Measurements from ENCODE around the gene TBC1D4. TPM values are rescaled to one million over a fixed set of nuclear protein-coding genes. Genes with fewer than 3 reads are reported as not detected.

TBC1D4 gene
- total and polyA plus RNA-seq, 9 donors = 14.3 to 24.0 (median 20.3) TPM

GRCh38 chr13:75375329-75375728 is 106.6 kb downstream of the TBC1D4 start:
- H3K4me3 ChIP-seq (ENCODE audit: low read length) = no peak overlapping the region
- no peak overlapping the region for H3K27ac ChIP-seq (ENCODE audit: low read length)
- no peaks in the 10 kb centered on the region for H3K36me3 ChIP-seq (ENCODE audit: control insufficient read depth, insufficient read depth, low read length)
- no peaks in the 10 kb centered on the region for H3K4me1 ChIP-seq (ENCODE audit: control insufficient read depth, insufficient read depth, low read length)
- no CpG with 5 or more reads among the region's 2 CpGs for WGBS (ENCODE audit: insufficient coverage)
- H3K9me3 ChIP-seq (replicated peaks; ENCODE audit: control insufficient read depth, low read depth, low read length) = no peaks in the 10 kb centered on the region
- H3K27me3 ChIP-seq (ENCODE audit: control insufficient read depth, insufficient read depth, low read length) = no peaks in the 10 kb centered on the region
- no peak for DNase-seq

- H3K4me3 ChIP-seq (ENCODE audit: low read length) = no peak overlapping the region
- WGBS (ENCODE audit: insufficient coverage) = 77% methylated on average over 4 of the region's 5 CpGs
- no peak for DNase-seq
- H3K27ac ChIP-seq (ENCODE audit: low read length) = no peak overlapping the region
- no peaks in the 10 kb centered on the region for H3K36me3 ChIP-seq (ENCODE audit: control insufficient read depth, insufficient read depth, low read length)
- no peaks in the 10 kb centered on the region for H3K9me3 ChIP-seq (replicated peaks; ENCODE audit: control insufficient read depth, low read depth, low read length)
- no peaks in the 10 kb centered on the region for H3K27me3 ChIP-seq (ENCODE audit: control insufficient read depth, insufficient read depth, low read length)
- no peaks in the 10 kb centered on the region for H3K4me1 ChIP-seq (ENCODE audit: control insufficient read depth, insufficient read depth, low read length)
Measured at GRCh38 chr13:75373988-75374387, 108.0 kb downstream of the TBC1D4 start.

GRCh38 chr13:75372923-75373841 is 108.8 kb downstream of the TBC1D4 start:
- Histone ChIP-seq H3K4me1 (ENCODE audit: control insufficient read depth, insufficient read depth, low read length) (peaks cover 2% of the 10 kb centered on the region), H3K27ac (ENCODE audit: low read length) (no peak overlapping the region), H3K9me3 (replicated peaks; ENCODE audit: control insufficient read depth, low read depth, low read length) (no peaks in the 10 kb centered on the region), H3K36me3 (ENCODE audit: control insufficient read depth, insufficient read depth, low read length) (no peaks in the 10 kb centered on the region), H3K27me3 (ENCODE audit: control insufficient read depth, insufficient read depth, low read length) (no peaks in the 10 kb centered on the region), H3K4me3 (ENCODE audit: low read length) (no peak overlapping the region)
- WGBS (ENCODE audit: insufficient coverage) = 72% methylated on average over 7 of the region's 13 CpGs
- no peak for DNase-seq

- no peak overlapping the region for H3K4me3 ChIP-seq (ENCODE audit: low read length)
- no peaks in the 10 kb centered on the region for H3K36me3 ChIP-seq (ENCODE audit: control insufficient read depth, insufficient read depth, low read length)
- no peaks in the 10 kb centered on the region for H3K9me3 ChIP-seq (replicated peaks; ENCODE audit: control insufficient read depth, low read depth, low read length)
- H3K4me1 ChIP-seq (ENCODE audit: control insufficient read depth, insufficient read depth, low read length) = peaks cover 2% of the 10 kb centered on the region
- H3K27me3 ChIP-seq (ENCODE audit: control insufficient read depth, insufficient read depth, low read length) = no peaks in the 10 kb centered on the region
- no CpG with 5 or more reads among the region's 1 CpG for WGBS (ENCODE audit: insufficient coverage)
- DNase-seq = peak; percentile 82
- no peak overlapping the region for H3K27ac ChIP-seq (ENCODE audit: low read length)
Measured at GRCh38 chr13:75372517-75372916, 109.5 kb downstream of the TBC1D4 start.

- no peak overlapping the region for H3K27ac ChIP-seq (ENCODE audit: low read length)
- no peak for DNase-seq
- peaks cover 2% of the 10 kb centered on the region for H3K4me1 ChIP-seq (ENCODE audit: control insufficient read depth, insufficient read depth, low read length)
- no peak overlapping the region for H3K4me3 ChIP-seq (ENCODE audit: low read length)
- H3K36me3 ChIP-seq (ENCODE audit: control insufficient read depth, insufficient read depth, low read length) = no peaks in the 10 kb centered on the region
- H3K27me3 ChIP-seq (ENCODE audit: control insufficient read depth, insufficient read depth, low read length) = no peaks in the 10 kb centered on the region
- no peaks in the 10 kb centered on the region for H3K9me3 ChIP-seq (replicated peaks; ENCODE audit: control insufficient read depth, low read depth, low read length)
Measured at GRCh38 chr13:75371203-75371602, 110.8 kb downstream of the TBC1D4 start.

GRCh38 chr13:75370774-75371173 is 111.2 kb downstream of the TBC1D4 start:
- no peaks in the 10 kb centered on the region for H3K9me3 ChIP-seq (replicated peaks; ENCODE audit: control insufficient read depth, low read depth, low read length)
- no peaks in the 10 kb centered on the region for H3K36me3 ChIP-seq (ENCODE audit: control insufficient read depth, insufficient read depth, low read length)
- no peaks in the 10 kb centered on the region for H3K27me3 ChIP-seq (ENCODE audit: control insufficient read depth, insufficient read depth, low read length)
- 100% methylated on average over 1 of the region's 1 CpG for WGBS (ENCODE audit: insufficient coverage)
- peaks cover 4% of the 10 kb centered on the region for H3K4me1 ChIP-seq (ENCODE audit: control insufficient read depth, insufficient read depth, low read length)
- DNase-seq = no peak
- no peak overlapping the region for H3K4me3 ChIP-seq (ENCODE audit: low read length)
- no peak overlapping the region for H3K27ac ChIP-seq (ENCODE audit: low read length)

GRCh38 chr13:75369981-75370380 is 112.0 kb downstream of the TBC1D4 start:
- no peaks in the 10 kb centered on the region for H3K36me3 ChIP-seq (ENCODE audit: control insufficient read depth, insufficient read depth, low read length)
- no peak for DNase-seq
- no peaks in the 10 kb centered on the region for H3K27me3 ChIP-seq (ENCODE audit: control insufficient read depth, insufficient read depth, low read length)
- H3K27ac ChIP-seq (ENCODE audit: low read length) = no peak overlapping the region
- H3K4me1 ChIP-seq (ENCODE audit: control insufficient read depth, insufficient read depth, low read length) = peaks cover 5% of the 10 kb centered on the region
- 89% methylated on average over 3 of the region's 3 CpGs for WGBS (ENCODE audit: insufficient coverage)
- H3K9me3 ChIP-seq (replicated peaks; ENCODE audit: control insufficient read depth, low read depth, low read length) = no peaks in the 10 kb centered on the region
- no peak overlapping the region for H3K4me3 ChIP-seq (ENCODE audit: low read length)

- H3K4me3 ChIP-seq (ENCODE audit: low read length) = no peak overlapping the region
- no peaks in the 10 kb centered on the region for H3K27me3 ChIP-seq (ENCODE audit: control insufficient read depth, insufficient read depth, low read length)
- peak; percentile 67 for DNase-seq
- WGBS (ENCODE audit: insufficient coverage) = 25% methylated on average over 1 of the region's 3 CpGs
- no peaks in the 10 kb centered on the region for H3K9me3 ChIP-seq (replicated peaks; ENCODE audit: control insufficient read depth, low read depth, low read length)
- H3K27ac ChIP-seq (ENCODE audit: low read length) = no peak overlapping the region
- no peaks in the 10 kb centered on the region for H3K36me3 ChIP-seq (ENCODE audit: control insufficient read depth, insufficient read depth, low read length)
- peaks cover 5% of the 10 kb centered on the region for H3K4me1 ChIP-seq (ENCODE audit: control insufficient read depth, insufficient read depth, low read length)
Measured at GRCh38 chr13:75368167-75368566, 113.8 kb downstream of the TBC1D4 start.

GRCh38 chr13:75366380-75367280 is 115.3 kb downstream of the TBC1D4 start:
- H3K27ac ChIP-seq (ENCODE audit: low read length) = no peak overlapping the region
- H3K4me3 ChIP-seq (ENCODE audit: low read length) = no peak overlapping the region
- no peaks in the 10 kb centered on the region for H3K9me3 ChIP-seq (replicated peaks; ENCODE audit: control insufficient read depth, low read depth, low read length)
- H3K4me1 ChIP-seq (ENCODE audit: control insufficient read depth, insufficient read depth, low read length) = peaks cover 5% of the 10 kb centered on the region
- H3K36me3 ChIP-seq (ENCODE audit: control insufficient read depth, insufficient read depth, low read length) = peaks cover 5% of the 10 kb centered on the region
- no peak for DNase-seq
- no CpG with 5 or more reads among the region's 3 CpGs for WGBS (ENCODE audit: insufficient coverage)
- H3K27me3 ChIP-seq (ENCODE audit: control insufficient read depth, insufficient read depth, low read length) = no peaks in the 10 kb centered on the region

GRCh38 chr13:75365724-75366173 is 116.2 kb downstream of the TBC1D4 start:
- Histone ChIP-seq H3K4me1 (ENCODE audit: control insufficient read depth, insufficient read depth, low read length) (peaks cover 5% of the 10 kb centered on the region), H3K9me3 (replicated peaks; ENCODE audit: control insufficient read depth, low read depth, low read length) (no peaks in the 10 kb centered on the region), H3K27ac (ENCODE audit: low read length) (no peak overlapping the region), H3K4me3 (ENCODE audit: low read length) (no peak overlapping the region), H3K36me3 (ENCODE audit: control insufficient read depth, insufficient read depth, low read length) (peaks cover 5% of the 10 kb centered on the region), H3K27me3 (ENCODE audit: control insufficient read depth, insufficient read depth, low read length) (no peaks in the 10 kb centered on the region)
- no CpG with 5 or more reads among the region's 5 CpGs for WGBS (ENCODE audit: insufficient coverage)
- DNase-seq = peak; percentile 32

Measured in muscle of leg (tissue), 11 donors.